IPS-11a (cell line): ENCODE data around the gene WDFY4.

Experiments used
- H3K4me3 ChIP-seq: one replicate; pipeline ENCODE4 v1.5.1; 2013; ENCODE audit warnings: low read depth, low read length, control low read depth

The WDFY4 gene

DNA sequence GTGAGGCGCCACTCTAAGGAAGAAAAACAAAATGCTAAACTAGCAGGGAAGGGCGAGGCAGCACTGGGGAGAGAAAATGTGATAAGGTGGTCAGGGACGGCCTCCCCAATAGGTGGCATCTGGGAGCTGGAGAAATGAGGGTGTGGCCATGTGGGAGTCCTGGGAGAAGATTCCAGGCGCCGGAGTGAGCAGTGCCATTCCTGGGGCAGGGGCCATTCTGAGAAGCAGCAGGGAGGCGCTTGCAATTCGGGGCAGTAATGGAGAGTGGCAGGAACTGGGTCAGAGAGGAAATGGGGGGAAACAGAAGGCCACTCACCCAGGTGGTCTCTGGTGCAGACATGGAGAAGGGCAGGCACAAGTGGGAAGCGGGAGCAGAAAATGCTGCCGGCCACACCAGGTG, 316.7 kb downstream of the WDFY4 start:
- H3K4me3 ChIP-seq = no peak overlapping the region

DNA sequence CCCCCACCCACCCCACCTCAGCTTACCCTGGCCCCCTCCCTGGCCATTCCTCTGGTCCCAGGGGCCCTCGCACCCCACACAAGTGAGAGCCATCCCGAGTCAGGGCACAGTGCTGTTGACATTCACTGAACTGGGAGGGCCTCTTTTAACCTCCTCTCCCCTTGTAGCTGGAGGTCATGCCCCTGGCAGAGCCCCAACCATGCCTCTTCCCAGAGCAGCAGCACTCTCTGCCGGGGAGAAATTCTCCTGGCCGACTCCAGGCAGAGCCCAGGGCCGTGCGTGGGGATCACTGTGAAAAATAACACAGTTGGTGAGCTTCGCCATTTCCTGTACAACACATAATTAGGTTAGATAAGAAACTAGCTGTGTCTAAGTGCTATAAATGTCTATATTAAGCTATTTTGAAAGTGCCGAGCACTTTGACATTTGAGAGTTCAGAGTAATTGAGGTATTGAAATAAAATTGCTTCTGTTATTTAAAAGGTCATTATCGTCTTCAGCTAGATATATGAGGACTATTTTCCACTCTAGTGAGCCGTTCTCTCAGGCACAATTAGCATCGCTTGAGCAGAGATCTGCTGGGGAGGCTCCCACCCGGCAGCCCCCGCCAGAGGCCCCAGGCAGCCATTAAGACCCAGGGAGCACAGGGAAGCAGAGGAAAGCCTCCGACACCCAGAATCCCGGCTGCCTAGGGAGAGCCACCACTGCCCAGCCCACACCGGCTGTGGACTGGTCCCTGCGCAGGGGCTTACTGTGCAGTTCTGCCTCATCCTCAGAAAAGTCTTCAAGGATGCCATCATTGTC, 317.4 kb downstream of the WDFY4 start:
- no peak overlapping the region for H3K4me3 ChIP-seq

DNA sequence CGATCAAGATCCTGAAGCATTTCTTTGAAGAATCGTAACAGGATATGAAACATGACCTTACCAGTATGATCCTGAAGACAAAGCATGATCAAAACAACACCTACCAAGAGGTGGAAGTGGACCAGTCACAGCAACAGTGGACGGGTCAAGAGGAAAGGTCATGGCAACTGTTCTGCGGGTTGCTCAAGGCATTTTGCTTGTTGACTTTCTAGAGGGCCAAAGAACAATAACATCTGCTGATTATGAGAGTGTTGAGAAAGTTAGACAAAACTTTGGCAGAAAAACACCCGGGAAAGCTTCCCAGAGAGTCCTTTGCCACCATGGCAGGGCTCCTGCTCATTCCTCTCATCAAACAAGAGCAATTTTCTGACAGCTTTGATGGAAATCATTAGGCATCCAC, 320.6 kb downstream of the WDFY4 start:
- no peak overlapping the region for H3K4me3 ChIP-seq

DNA sequence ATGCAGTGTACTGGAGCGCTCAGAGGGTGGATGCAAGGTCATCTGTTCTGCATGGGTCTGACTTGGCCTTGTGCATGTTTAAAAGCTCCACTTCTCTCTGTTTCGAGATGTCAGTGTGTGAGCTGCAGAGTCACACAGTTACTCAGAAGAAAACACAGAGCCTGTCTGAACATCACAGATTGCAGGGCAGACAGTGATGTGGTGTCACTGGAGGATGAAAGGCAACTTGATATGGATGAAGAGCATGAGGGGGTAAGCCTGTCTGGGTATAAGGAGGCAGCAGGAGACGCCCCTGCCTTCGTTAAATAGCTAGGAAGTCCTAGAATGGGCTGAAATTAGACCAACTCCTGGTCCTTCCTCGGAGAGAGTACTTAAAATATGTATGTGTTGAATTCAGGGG, 322.5 kb downstream of the WDFY4 start:
- no peak overlapping the region for H3K4me3 ChIP-seq

DNA sequence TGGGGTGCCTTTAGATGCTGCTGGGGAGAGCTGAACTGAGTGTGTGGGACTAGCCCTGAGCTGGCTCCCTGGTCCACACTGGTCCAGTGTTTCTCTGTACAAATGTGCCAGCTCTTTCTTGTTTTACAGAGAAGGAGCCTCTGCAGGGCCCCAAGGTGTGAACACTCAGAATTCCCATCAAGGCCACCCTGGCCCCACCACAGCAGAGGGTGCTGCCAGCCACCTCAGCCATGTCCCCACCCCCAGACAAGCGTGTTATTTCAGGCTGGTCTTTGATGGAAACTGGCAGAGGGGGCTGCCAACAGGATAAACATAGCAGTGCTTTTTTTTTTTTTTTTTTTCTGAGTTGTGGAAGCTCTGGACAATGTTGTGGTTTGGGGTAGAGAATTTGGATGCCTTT, 323.4 kb downstream of the WDFY4 start:
- H3K4me3 ChIP-seq = no peak overlapping the region

DNA sequence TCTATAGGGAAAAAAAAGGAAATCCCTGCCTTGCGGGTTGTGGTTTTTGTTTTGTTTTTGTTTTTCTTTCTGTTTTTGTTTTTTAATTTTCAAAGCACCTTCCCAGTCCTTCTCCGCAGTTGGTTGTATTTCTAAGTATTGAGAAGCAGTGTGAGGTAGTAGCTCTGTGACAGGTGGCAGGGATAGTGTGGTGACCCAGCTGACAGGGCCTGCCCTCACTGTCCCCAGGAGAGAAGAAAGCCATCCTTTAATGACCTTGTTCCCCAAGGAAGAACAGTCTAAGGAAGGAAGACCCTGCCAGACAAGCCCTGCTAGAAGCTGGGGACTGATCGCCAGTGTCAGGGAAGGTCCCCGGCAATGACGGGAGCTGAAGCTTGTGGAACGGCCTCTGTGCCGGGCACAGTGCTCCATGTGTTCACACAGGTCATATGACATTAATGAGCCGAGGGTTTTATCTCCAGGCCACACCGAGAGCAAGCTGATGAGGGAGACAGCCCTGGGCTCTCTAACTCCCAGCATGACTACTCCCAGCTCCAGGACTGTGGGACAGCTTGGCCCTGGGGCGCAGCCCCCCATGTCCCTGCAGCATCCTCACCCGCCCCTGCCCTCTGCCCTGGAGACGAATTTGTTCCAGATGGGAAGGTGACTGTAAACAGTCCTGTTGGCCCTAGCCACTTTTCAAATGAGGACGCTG, 324.0 kb downstream of the WDFY4 start:
- no peak overlapping the region for H3K4me3 ChIP-seq

DNA sequence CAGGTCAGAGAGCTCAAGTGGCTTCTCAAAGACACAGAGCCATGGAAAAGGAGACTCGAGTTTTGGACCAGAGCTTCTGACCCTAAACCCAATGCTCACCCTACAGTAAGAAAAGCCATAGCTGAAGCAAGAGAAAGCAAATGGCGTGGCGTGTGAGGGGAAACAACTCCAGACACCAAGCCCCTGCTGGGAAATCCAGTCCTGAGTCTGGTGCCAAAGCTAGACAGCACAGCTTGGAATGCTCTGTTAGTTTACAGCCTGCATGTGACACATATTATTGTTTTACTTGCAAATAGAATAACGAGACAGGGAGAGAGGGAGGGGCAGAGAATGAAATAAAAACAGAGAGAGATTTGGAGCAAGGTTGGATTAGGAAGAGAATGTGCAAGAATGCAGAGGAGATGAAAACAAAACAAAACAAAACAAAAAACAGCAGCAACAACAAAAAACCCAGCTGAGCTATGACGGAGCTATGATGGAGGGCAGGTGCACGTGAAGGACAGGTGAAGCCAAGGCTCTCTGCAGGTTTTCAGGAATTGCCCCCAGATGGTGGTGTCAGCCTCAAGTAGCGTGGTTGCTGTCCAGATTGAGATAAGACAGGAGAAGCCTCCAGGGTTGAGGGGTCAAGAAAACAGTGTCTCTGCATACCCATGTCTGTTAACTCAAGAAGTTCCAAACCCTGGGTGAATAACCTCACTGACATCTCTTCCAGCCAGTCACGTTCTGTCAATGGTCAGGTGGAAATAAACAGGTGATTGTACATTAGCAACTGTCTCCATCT, 324.7 kb downstream of the WDFY4 start:
- no peak overlapping the region for H3K4me3 ChIP-seq

DNA sequence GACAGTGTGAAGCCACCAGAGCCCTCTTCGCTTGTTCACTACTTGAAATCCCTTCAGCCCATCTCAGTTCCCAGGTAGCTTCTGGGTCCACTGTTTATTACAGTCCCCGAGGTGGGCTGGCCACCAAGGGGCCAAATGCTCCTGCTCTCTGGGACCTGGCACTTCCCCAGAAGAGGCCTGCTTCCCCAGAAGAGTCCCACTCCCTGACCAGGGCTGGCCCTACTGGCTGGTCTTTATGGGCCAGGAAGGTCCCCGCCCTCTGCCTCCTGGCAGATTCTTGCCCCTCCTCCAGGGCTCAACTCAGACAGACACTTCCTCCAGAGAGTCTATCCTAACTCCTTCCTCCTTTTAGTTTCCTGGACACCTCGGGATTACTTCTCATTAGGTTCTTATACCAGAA, 325.6 kb downstream of the WDFY4 start:
- no peak overlapping the region for H3K4me3 ChIP-seq

DNA sequence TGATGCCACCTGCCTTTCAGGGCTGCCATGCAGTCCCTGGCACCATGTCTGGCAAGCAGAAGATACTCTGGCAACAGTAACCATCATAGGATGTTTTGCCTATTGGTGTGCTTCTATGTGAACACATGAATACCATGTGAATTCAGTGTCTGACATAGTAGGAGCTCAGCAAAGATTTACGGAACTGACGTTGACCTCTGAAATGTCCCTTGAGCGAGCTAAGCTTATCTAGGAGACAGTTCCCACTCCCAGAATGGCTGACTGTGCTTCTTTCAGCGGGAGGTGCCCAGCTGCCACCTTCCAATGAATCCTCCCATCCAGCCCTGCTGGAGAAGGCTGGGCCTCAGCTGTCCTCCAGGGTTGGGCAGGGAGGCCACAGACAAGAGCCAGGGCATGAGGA, 326.2 kb downstream of the WDFY4 start:
- H3K4me3 ChIP-seq = no peak overlapping the region

DNA sequence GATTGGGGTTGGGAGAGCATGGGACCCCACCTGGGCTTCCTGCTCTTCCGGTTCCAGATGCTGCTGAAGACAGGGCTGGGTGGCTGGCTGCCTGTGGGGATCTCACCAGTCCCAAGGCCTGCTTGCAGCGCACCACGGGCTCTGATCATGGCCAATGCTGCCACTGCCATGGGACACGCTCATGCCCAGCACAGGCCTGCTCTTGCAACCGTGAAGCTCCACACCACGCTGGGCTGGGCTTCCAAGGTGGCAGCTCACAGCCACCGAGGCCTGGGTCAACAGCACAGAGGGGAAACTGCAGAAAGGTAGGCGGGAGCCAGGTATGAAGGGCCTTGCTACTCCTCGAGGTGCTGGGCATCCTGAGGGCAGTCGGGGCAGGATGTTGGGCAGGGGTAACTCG, 327.1 kb downstream of the WDFY4 start:
- H3K4me3 ChIP-seq = no peak overlapping the region

DNA sequence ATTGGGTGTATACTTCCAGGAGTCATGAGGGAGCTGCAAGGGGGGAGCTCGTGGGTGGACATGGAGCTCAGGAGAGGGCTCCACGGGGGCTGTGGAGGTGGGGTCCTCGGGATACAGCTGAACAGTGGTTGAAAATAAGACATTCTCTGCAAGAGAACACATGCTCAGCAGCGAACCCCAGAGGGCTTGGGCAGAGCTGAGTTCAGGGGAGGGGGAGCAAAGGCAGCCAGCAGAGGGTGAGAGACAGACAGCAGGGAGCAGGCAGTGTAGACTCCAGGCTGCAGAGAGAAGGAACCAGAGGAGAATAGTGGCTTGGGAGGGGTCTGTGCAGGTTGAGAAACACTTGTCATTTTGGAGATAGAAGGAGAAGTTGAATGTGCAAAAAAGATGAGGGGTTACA, 327.9 kb downstream of the WDFY4 start:
- H3K4me3 ChIP-seq = no peak overlapping the region

DNA sequence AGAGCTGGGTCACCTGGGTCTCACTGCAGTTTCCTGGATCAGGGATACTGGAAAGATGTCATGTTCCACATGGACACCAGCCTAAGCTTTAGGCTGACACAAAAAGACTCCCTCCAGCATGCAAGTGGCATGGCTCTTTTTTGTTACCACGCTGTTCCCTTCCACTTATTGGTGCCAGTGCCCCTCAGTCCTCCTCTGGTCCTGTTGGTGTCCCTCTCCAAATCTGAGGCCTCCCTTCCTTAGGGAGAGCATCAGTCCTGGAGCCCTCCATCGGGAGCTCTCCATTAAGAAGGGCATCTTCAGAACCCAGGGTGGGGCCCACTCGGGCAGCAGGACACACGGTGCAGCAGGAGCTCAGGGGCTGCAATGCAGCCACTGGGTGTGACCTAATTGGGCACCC, 331.0 kb downstream of the WDFY4 start:
- no peak overlapping the region for H3K4me3 ChIP-seq

DNA sequence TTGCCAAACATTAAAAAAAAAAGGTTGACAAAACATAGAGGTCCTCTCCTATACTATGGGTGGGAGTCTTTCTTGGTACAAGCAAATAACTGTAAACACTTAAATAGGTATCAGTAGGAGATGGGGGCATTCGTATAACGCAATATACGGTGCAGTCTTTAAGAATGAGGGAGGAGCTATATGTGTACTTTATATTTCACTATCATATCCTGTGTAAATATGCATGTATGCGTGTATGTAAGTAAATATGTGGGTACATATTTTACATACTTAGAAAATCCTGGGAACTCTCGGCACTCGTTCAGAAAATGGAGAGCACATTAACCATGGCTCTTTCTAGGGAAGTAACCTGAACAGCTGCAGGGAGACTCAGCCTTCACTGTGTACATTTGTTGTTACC, 337.0 kb downstream of the WDFY4 start:
- H3K4me3 ChIP-seq = no peak overlapping the region

DNA sequence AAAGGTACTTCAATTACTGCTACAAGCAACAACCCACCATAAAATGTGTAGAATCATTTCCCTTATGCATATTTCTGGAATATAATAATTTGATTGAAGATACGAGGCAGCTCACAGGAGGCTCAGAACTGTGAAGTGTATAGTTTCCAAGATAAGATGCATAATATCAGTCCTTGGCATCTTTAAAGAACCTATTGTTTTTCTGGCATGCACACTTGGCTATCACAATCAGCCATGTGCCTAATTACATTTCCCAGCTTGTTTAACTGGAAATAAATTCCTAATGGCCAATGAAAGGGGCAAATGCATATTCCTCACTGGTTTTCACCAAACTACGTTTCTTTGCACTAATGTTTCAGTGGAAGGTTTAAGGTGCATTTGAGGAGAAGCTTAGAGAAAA, 338.4 kb downstream of the WDFY4 start:
- no peak overlapping the region for H3K4me3 ChIP-seq

DNA sequence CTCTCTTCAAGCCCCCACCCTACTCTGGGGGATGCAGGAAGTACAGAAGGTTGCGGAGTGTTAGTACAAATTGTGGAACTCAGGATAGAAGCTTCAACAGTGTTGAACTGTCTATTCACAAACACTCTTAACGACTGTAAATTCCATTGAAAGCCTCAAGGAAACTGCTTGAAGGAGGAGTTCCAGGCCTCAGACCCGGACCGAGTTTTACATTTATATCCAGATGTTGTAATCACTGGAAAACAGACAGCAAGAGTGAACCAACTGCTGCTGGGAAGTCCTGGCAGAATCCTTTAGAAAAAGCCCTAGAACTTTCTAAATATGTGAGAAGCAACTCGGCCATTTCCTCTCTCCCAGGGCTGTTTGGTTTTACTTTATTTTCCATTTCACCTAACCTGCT, 339.1 kb downstream of the WDFY4 start:
- no peak overlapping the region for H3K4me3 ChIP-seq

DNA sequence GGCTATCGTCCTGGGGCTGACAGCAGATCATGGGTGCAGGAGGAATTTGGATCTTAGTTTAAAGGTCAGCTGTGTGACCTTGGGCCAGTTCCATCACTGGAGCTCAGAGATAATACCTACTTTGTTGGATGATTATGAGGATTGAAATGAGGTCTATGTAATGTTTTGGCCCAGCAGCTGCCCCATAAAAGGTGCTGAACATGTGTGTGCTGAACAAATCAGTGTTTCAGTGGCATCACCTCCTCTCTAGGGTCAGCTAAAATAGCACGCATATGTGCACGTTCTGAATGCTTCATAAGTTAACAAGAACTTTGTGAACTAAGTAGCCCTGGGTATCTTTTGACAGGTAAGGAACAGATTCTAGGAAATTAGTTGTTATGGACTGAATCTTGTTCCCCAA, 339.8 kb downstream of the WDFY4 start:
- H3K4me3 ChIP-seq = no peak overlapping the region

DNA sequence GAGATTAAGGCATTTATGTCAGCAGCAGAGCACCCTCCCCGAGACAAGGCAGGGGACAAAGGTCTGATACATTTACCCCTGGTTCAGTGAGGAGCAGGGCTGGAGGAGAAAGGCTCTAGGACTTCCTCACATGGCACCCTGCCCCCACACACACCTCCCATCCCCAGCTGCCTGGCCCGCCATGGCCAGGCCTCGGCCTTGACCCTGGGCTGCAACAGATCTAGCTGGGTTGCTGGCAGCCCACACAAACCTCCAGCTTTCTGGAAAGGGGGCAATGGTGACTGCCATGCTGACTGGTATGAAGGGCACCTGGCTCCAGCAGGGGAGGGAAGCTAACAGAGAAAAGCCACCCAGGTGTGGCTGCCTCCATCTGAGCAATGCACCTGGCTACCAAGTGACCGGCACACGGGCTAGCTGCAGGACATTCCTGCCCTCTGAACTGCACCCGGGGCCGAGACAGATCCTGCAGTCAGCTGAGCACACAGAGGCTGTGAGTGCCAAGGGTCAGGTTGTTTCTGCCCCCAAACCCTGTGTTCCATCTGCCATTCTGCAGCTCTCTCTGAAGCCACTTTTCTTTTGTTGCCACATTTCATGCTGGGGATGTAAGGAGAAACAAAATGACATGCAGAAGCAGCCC, 340.8 kb downstream of the WDFY4 start:
- H3K4me3 ChIP-seq = no peak overlapping the region

DNA sequence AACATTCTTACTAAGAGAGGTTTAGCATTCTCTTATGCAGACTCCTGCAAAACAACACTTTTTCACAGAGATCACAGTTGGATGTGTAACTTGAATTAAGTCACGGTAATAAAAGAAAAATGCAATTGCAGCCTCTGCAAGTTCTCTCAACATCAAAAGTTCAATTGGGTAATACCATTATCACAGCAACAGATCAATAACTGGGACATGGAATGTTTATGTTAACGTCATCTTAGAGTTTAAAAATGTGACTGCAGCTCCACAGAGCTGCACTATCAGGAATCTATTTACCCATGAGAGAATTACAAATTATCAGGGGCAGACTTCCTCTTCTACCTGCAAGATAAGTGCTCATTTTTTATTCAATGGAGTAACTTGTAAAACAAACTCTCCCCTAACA, 344.0 kb downstream of the WDFY4 start:
- H3K4me3 ChIP-seq = no peak overlapping the region

DNA sequence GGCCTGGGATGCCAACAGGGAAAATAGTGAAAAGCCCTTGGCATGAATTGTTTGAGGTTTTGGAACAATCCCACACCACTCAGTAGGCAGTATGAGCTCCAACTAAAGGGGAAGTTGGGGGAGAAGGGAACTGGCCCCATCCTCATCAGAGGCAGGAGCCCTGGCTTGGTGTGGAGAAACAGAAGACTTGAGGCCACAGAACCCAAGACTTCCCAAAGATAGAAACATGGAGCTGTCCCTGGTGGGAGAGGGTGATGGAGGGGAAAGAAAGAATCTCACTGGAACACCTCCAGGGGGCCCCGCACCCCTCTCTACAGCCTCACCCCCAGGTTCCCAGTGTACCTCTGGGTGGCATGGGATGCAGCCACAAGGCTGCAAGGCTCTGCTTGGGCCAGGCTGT, 345.0 kb downstream of the WDFY4 start:
- H3K4me3 ChIP-seq = no peak overlapping the region
